ENCODE results near the gene SLX1B.
"Not testable (repeated sequence)": the region's sequence is repeated elsewhere in the genome, so short reads cannot be mapped to it uniquely, and the experiment has no call there.

The SLX1B gene

DNA sequence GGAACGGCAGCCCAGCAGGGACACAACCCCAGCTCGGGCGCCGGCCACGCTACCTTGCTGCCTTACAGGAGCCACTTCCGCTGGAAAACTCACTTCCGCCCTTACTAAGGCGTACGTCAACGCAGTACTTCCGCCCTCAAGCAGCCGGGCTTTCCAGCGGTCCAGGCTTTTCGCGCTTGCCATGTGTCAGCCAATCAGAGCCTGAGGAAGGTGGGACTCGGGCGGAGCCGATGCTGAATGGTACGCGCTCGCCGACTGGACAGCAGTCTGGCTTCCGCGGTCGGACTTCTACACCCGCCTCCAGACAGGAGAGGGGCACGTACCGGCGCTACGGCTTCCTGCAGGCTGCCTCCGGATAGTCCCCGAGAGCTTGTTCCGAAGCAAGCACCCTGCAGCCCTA is at the start of gene SLX1B, which contains the start of gene BOLA2:
Gene SLX1B, plus strand, starts transcription at position 265 of the 400 bp plus-strand sequence.
Gene BOLA2, minus strand, starts transcription at position 83 of the 400 bp plus-strand sequence. CDS start 98 bp downstream, outside the sequence.
- H3K4me3 ChIP-seq, H3K27ac ChIP-seq: not testable (repeated sequence)

DNA sequence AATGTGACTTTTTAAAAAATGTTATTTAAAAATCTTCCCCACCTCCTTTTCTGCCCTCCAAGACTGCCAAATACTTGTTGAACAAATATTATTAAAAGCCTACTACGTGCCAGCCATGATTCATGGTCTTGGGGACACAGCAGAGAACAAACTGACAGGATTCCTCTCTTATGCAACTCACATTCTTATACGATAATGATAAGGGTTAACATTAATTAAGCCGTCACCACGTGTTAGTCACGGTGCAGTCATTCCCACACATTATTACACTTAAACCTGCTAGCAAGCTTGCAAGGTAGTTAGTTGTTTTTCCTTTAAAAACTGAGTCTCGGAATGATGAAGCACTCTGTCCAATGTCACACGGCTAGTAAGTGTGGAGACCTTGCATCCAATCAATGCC is 49.1 kb upstream of the SLX1B start:
- H3K4me3 ChIP-seq, H3K27ac ChIP-seq: not testable (repeated sequence)

DNA sequence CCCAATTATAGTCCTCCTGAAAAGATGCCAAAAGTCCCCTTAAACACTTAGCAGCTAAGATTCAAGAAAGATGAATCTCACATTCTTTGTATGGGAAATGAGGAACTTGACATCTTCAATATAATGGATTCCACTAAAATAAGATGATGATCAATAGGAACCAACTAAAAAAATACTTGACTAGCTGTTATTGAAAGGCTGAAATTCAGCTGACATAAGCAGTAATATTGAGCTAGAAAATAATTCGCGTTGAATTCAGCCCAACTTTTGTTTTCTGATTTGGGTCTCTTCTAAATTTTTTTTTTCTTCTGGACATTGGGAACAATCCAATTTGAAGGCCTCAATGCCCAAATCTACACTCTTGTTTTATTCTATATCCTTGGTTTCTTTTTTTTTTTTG is 30.7 kb upstream of the SLX1B start:
- not testable (repeated sequence) for H3K4me3 ChIP-seq, H3K27ac ChIP-seq

- not testable (repeated sequence) for H3K27ac ChIP-seq, H3K4me3 ChIP-seq
Observed at GRCh38 chr16:29425390-29425789, 28.9 kb upstream of the SLX1B start.

DNA sequence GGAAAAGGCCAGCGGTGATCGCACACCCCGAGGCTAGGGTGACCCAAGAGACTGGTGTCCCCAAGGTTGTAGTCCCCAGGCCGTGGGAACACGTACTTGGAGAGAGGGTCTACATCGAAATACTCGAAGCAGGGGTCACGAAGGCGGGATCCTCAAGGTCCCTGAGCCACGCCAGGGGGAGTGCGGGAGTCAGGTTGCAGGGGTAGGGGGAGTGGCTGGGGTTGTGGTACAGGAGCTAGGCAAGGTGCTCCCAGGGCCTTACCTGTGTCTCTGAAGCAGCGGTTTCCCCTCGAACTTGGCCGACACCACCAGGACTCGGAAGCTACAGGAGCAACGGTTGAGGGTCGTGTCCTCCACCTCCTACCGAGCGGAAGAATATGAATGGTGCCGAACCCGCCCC is 579 bp upstream of the SLX1B start:
- not testable (repeated sequence) for H3K27ac ChIP-seq, H3K4me3 ChIP-seq

- H3K27ac ChIP-seq, H3K4me3 ChIP-seq: not testable (repeated sequence)
Observed at GRCh38 chr16:29454828-29455227, 495 bp downstream of the SLX1B start.

- not testable (repeated sequence) for H3K27ac ChIP-seq, H3K4me3 ChIP-seq
Observed at GRCh38 chr16:29457660-29458059, 3.3 kb downstream of the SLX1B start.

- H3K4me3 ChIP-seq, H3K27ac ChIP-seq: not testable (repeated sequence)
Observed at GRCh38 chr16:29459706-29460646, 5.6 kb downstream of the SLX1B start, which contains the start of gene SULT1A4. SULT1A4 (plus strand) TSS chr16:29459913; CDS start chr16:29461386, 1,473 bp downstream.

- H3K4me3 ChIP-seq, H3K27ac ChIP-seq: not testable (repeated sequence)
Observed at GRCh38 chr16:29460647-29461030, 6.3 kb downstream of the SLX1B start.

DNA sequence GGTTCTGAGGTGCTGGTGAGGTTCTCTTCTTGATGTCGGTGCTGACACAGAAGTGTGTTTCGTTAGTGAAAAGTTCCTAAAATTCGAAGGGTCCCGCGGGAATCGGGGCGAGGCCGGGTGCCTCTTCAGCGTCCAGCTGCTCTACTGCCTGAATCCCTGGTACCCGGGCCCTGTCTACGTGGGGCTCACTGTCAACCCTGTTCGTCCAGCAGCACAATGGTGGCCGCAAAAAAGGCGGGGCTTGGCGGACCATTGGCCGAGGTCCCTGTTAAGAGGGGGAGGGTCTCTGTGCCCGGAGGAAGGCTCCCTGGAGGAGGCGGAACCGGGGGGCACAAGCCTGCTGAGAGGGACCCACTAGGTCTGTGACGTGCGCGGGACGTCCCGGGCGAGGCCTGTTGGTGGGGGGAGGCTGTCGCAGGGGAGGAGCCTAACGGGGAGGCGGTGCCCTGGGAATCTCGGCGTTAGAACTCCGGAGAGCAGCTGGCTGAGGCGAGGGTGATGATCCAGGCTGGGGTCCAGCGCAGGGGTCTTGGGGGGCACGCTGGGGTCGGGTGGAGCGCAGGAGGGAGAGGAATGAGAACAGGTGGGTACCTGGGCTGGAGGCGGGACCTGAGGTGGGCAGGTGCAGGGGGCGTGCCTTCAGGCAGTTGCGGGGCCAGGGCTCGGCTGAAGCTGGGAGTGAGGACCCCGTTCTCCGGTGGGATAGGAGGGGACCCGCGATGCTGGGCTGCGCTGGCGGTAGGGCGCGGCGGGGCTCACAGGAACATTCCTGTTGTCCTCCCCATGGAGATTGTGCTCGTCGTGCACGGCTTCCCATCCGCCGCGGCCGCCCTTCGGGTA is 11.9 kb downstream of the SLX1B start:
- H3K27ac ChIP-seq, H3K4me3 ChIP-seq: not testable (repeated sequence)

DNA sequence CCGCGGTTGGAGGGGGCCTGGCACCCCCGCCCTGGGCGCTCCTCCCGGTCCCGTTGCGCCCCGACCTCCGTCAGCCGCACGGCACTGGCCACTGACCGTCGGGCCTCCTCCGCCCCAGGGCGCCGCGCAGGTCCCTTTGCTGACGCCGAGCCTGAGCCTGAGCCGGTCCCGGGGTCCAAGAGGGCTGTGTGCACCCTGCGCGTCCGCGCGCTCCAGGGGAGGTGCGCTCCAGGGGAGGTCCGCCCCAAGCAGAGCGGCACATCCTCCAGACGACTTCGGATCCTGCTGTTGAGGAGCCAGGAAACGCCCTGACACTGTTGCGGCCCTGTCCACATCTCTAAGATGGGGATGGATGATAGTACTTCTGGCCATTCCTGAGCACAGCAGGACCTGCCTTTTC is 12.6 kb downstream of the SLX1B start:
- H3K27ac ChIP-seq, H3K4me3 ChIP-seq: not testable (repeated sequence)

DNA sequence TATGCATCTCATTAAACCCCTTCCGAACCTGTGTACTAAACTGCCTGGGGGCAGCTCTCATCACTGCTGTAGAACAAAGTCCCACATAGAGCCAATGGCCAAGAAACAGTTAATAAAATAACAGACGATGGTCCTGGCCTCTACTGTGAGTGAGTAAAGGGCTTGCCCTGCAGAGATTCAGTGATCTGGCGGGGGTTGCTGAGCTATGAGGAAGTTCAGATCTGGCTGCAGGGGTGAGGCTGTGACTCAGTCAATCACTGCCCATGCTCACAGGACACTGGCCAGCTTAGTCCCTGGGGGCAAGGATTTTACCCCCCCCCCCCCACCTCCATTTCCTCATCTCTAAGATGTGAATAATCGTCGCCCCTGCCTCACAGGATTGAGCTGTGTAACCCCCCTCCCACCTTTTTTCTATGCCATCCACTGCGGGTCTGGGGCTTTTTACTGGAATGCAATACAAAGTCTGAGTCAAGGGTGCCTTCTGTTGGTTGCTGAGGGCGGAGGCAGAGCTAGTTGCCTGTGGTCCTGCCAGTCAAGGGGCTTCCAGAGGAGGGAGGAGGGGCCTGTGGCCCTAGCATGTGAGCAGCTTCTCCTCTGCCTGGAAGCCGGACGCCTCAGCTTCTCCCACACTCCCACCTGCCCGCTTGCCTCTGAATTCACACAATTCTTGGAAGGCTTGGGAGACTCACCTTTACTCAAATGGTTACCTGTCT is 13.5 kb downstream of the SLX1B start:
- H3K27ac ChIP-seq, H3K4me3 ChIP-seq: not testable (repeated sequence)

- not testable (repeated sequence) for H3K4me3 ChIP-seq
- H3K27ac ChIP-seq, result peak overlapping the region in 10 of 21 experiments; percentile 25 to 73 (median 60)
Observed at GRCh38 chr16:29469660-29470059, 15.3 kb downstream of the SLX1B start.

- H3K27ac ChIP-seq, result not testable (repeated sequence)
Observed at GRCh38 chr16:29472065-29472464, 17.7 kb downstream of the SLX1B start.

DNA sequence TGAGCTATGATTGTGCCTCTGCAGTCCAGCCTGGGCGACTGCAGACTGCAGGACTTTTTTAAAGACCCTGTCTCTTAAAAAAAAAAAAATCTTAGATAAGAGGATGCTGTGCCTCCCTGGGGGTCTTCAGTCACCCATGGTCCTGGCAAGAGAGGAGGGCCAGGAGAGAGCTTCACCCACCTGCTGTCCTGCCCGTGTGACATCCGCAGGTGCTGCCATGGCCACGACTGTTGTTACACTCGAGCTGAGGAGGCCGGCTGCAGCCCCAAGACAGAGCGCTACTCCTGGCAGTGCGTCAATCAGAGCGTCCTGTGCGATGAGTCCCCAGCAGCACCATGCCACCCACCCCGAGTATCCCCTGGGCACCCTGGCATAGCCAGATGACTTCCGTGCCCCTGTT is 27.9 kb downstream of the SLX1B start:
- not testable (repeated sequence) for H3K4me3 ChIP-seq, H3K27ac ChIP-seq

More at GRCh38 chr16:29472065-29472464, 17.7 kb downstream of the SLX1B start:
- not testable (repeated sequence) for H3K4me3 ChIP-seq

GRCh38 chr16:29506308-29506707 is 52.0 kb downstream of the SLX1B start, which contains the start of gene NPIPB12:
NPIPB12 (minus strand) TSS chr16:29506408.
- H3K27ac ChIP-seq, H3K4me3 ChIP-seq: not testable (repeated sequence)
